GM19395 (cell line): ENCODE data around the gene FRAS1.
A peak's percentile ranks its signal among the peaks of the same experiment; 100 is the strongest.
"Not testable (repeated sequence)": the region's sequence is repeated elsewhere in the genome, so short reads cannot be mapped to it uniquely, and the experiment has no call there.

ENCODE experiments used
- ATAC-seq: cut with Tn5 transposase; IDR thresholded peaks from one replicate; pipeline ENCODE4 v1.9.1; 2021; ENCODE audit warnings: mild to moderate bottlenecking, moderate library complexity; ENCODE audit not compliant: unreplicated experiment

FRAS1 gene

DNA sequence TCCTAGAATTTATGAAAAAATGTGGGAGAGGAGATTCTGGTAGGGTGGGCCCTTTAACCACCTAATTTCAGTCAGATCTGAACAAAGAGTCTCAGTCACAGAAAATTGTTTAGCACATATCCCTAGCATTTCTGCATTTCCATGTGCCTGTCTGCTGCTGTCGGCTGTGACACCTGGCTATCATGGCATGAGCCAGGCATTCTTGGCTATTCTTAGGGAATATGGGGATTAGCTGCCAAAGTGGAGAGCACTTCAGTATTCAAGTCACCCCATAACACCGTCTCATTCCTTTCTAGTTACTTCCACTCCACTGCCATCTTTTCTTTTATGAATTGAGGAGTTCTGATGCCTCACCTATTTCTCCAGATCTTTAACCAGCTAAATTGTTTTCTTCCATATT lies 211.5 kb downstream of the FRAS1 start:
- no peak for ATAC-seq

DNA sequence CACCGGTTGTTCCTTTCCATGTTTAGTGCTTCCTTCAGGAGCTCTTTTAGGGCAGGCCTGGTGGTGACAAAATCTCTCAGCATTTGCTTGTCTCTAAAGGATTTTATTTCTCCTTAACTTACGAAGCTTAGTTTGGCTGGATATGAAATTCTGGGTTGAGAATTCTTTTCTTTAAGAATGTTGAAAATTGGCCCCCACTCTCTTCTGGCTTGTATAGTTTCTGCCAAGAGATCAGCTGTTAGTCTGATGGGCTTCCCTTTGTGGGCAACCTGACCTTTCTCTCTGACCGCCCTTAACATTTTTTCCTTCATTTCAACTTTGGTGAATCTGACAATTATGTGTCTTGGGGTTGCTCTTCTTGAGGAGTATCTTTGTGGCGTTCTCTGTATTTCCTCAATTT lies 218.3 kb downstream of the FRAS1 start:
- ATAC-seq: not testable (repeated sequence)

DNA sequence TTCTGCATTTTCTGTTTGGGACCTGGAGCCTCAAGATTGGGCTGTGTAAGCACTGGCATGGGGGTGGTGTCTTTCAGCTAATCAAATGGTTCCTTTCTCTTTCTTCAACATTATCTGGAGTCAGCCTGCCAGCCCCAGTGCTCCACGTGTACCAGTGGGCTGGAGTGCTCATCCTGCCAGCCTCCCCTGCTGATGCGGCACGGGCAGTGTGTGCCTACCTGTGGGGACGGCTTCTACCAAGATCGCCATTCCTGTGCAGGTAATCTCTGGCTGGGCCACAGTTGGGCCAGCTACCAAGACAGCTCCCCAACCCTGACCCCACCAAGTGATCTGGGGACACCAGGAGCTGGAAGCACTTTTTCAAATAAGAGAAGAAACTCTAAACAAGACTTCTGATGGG lies 229.2 kb downstream of the FRAS1 start:
- ATAC-seq: no peak

DNA sequence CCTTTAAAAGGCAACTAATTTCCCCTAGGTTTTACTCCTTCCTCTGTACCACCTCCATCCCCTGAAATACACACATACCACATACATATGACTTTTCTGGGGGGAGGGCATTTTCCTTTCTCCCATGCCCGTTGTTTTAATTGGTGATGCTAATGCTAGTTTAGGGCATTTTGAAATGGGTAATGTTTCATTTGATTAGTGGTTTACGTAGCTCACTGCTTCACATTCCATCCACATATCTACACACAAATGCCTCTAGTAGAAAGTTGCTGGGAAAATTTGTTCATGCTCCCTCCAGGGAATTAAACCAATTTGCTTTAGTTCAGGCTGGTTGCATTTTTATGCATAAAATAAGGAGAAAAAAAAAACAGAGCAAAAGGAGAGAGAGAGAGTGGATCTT lies 231.2 kb downstream of the FRAS1 start:
- ATAC-seq: no peak

DNA sequence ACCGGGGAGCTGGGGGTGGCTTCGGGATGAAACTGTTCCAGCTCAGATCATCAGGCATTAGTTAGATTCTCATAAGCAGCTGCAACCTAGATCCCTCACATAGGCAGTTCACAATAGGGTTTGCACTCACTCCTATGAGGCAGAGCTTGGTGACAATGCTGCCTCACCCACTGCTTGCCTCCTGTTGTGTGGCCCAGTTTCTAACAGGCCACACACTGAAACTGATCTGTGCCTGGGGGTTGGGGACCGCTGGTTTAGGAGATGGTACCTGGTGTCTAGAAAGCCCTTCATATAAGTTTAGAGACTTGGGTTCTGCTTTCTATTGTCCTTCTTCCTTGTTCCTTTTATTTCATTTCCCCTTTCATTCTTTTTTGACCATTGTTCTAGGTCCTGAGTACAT lies 234.2 kb downstream of the FRAS1 start:
- no peak for ATAC-seq

DNA sequence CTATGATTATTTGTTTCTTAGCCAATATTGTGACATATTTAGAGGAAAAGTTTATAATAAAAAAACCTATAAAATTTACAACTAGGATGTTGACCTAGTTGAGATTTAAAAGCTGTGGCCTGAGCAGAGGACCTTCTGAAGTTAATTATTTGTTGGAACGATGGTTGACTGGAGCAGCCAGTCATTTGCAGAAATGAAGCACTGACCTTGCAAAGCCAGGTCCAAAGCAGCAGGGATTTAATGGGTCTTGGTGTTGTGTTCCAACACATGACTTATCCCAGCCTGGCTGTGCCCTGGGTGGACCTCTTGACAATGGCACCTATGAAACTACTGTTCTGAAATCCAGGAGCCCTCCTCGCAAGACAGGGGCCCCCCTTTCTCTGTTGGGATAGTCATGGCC lies 235.2 kb downstream of the FRAS1 start:
- ATAC-seq: no peak

DNA sequence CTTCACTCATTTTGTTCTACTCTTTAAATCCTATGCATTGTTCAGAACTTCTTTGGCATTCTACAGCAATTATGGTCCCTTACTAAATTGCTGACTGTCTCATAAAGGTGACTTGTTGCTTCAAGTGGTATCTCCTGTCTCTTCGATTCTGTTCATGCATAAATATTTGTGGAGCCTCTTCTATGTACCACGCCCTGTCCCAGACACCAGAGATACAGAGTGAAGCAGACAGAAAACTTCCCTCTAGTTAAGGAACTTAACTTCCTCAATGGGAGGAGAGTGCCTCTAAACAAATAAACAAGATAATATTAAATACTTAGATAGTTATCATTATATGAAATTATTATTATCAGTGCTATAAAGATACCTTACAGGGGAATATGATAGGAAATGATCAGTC lies 235.7 kb downstream of the FRAS1 start:
- ATAC-seq: no peak

DNA sequence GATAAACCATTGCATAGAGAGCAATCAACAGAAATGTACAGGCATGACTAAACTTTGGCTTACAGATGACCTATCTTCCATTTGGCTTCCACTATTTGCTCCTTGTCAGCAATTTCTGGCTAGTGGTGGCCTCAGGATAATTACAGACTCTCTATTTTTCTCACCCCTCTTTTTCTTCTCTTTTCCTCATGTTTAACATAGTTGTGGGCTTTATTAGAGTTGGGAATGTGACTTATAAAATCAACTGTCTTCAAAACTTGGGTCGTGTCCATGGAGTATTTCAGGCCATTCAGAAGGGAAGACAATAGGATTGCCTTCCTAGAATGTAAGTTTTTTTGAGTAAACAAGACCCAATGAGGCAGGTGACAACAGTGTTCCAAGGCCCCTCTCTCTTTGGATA lies 236.2 kb downstream of the FRAS1 start:
- ATAC-seq: no peak

DNA sequence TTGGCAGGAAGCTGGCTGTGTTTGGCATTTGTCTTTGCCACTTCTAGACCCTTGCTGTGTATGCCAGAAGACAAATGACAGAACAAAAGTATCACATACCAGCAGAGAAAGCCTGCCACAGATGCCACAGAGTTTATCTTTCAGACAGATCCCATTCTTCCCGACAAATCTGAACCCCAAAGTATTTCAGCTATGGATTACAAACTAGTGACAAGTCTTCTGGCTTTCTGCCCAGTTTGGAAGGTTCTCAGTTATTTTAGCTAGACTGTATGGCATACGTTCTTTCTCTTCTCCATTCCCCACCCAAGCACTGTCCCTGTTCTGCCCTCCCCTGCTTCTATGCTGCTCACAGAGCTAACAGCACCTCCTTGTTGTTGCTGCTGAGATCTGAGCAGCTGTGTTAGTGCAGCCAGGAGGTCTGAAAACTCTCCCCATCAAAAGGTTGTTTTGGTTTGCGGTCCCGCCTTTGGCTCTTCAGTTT lies 236.7 kb downstream of the FRAS1 start:
- no peak for ATAC-seq

DNA sequence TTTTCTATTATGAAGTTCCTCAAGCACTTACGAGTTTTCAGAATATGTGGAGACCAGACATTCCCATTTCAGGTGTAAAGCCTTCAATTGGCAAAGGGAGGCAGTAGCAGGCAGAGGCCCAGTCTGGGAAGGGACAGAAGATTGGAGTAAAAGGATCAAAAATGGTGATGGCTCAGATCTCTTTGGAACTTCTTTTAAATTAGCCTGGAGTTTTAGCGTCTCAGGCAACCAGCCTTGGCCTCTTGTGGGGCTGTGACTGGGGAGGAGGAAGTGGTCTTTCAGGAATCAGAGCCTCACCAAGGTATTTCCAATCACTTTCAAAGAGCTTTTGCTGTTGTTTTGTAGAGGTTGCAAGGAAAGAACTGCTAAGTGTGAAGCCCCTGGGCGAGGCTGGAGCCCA lies 239.1 kb downstream of the FRAS1 start:
- ATAC-seq: no peak

DNA sequence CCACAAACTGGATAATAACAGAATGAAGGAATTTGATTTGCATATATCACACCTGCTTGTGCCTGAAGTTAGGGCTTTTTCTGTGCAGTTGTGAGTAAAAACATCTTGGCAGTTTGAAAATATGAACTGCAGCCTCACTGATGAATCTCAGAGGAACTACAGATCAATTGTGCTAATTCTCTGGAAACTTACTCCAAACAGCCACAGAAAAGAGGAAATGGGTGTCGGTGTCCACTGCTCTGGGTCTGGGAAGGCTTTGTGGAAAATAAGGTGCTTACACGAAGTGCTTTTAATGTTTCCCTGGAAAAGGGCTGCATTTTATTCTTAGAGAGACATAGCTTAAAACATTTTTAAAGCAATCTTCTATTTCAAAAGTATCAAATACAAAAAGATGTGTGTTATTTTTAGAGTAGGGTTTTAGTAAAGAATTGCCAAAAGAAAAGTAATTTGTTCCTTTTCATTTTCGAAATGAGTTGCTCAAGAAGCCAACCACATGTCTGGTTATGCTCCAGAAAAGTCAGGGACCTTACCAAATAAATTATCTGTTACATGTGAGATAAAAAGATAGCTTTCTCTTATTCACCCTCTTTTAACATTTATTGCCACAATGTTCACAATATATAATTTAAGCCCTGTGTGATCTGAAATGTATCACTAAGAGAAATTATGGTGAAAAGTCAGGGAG lies 240.1 kb downstream of the FRAS1 start:
- peak; percentile 67 for ATAC-seq

DNA sequence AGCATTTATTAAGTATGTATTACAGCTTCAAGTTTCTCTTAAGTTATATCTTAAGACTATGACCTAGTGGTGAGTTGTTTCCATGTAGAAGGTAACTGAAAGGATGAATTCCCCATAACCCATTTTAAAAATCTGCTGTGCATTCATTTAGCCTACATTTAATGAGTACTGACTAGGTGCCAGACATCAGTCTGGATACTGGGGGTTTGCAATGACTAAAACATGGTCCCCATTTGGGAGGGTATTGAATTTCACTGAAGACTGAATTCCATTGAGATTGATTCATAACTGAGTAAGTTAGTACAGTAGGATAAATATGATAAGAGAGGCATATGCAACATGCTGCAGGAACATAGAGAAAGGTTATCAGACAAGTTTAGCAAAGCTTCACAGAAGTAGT lies 241.5 kb downstream of the FRAS1 start:
- no peak for ATAC-seq

DNA sequence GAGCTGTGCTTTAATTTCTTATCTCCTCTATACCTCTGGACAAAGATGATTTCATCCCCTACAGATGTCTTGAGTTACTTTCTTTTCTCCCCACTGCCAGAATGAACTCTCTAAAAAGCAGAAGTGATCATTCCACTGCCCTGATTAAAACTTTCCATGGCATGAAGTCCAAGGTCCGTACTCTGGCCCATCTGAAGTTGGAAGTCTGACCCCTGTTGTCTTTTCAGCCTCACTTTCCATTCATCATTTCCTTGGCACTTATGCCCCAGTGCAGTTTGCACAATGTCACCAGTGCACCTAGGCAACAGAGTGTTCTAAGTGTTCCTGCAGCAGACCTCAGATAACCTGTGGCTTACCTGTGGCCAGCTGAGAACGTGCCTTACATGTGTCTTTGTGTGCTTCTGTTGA lies 242.4 kb downstream of the FRAS1 start:
- ATAC-seq: peak; percentile 53

DNA sequence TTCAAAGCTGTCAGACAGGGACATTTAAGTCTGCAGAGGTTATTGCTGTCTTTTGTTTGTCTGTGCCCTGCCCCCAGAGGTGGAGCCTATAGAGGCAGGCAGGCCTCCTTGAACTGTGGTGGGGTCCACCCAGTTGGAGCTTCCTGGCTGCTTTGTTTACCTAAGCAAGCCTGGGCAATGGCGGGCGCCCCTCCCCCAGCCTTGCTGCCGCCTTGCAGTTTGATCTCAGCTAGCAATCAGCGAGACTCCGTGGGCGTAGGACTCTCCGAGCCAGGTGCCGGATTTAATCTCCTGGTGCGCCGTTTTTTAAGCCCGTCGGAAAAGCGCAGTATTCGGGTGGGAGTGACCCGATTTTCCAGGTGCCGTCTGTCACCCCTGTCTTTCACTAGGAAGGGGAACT lies 250.1 kb downstream of the FRAS1 start:
- not testable (repeated sequence) for ATAC-seq

DNA sequence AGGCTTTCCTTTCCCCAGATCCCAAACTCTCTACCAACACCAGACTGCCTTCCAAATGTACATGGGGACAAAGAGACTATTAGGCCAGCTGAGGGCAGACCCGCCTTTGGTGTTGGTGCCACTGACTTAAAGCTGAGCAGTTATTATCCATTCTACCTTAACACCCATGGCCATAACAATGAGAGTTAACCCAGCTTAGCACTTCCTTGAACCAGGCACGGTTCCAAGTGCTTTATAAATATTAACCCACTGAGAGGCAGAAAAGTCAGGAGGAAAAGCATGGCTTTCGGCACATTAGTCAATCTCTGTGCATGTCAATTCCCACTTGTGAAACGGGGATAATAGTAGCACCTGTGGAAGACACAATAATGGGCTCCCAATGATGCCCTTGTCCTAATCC lies 251.4 kb downstream of the FRAS1 start:
- ATAC-seq: no peak

DNA sequence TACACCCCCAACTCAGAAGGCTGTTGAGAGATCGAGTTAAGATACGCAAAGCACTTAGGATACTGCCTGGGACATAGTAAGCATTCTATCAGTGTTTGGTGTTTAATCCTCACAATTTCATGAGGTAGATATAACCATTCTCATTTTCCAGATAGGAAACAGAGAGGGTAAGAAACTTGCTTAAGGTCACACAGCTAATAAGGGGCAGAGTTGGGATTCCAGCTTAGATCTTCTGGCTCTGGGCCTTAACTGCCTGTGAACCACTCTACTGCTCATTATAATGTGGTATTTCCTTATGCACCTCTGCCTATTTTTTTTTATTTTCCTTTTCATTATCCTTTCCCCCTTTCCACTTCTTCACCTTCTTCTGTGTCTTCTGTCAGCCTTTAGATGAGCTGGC lies 252.2 kb downstream of the FRAS1 start:
- no peak for ATAC-seq

DNA sequence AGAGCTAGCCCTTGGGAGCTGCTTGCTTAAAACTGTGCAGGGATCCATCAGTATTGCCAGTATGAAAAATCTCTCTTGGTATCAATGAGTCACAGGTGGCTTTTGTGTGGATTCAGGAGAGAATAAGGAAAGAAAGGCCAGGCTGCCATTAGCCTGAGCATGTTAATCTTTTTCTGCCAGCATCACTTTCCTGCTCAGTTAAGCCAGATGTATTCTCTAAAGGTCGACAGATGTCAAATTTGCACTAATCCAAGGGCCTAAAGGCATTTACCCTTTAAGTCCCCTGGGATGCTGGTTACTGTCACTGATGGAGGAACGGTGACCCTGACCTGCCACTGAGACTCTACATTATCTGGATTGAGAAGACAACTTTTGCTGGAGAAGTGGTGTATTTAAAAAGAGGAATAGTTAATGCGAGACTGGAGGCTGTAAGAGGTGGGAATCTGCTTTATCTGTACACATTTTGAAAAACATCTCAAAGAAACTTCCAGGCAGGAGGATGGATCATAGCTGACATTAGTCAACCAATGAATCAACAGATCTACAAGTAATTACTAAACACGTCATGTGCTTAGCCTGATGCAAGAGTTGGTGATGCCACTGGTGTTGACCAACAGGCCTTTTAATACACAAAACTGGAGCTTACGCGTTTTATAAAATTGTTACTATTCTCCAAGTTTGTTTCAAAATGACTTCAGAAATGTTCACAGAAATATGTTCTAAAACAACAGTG lies 253.1 kb downstream of the FRAS1 start:
- no peak for ATAC-seq

DNA sequence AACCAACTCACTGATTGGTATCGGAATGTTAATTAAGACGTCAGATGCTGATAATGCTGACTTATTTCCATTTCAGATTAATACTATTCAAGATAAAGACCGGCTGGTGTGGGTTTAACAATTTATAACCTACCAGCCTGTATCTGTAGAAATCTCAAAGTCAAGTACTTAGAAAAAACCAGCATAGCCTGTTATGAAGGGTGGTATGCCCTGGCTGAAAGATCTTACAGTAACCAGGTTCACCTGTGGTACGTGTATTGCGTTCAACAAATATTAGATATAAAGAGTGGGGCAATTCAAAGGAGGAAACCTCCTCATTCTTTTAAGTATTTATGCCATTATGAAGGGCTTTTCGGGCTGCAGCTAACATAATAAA lies 253.6 kb downstream of the FRAS1 start:
- ATAC-seq: no peak

DNA sequence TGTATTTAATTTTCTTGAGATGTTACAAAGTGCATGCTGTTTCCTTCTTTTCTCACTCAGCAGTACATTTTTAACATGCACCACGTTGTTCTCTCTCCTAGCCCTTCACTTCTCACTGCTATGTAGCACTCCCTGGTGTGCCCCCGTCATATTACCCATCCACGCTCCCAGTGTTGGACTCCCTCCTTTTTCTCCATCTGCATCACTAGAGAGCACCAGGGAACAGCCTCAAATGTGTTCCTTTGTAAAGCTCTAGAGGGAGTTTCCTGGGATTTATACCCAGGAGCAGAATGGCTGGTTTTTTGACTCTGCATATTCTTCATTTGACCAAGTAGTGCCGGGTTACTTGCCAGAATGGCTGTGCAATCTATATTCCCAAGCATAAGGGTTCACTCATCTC lies 254.2 kb downstream of the FRAS1 start:
- no peak for ATAC-seq

DNA sequence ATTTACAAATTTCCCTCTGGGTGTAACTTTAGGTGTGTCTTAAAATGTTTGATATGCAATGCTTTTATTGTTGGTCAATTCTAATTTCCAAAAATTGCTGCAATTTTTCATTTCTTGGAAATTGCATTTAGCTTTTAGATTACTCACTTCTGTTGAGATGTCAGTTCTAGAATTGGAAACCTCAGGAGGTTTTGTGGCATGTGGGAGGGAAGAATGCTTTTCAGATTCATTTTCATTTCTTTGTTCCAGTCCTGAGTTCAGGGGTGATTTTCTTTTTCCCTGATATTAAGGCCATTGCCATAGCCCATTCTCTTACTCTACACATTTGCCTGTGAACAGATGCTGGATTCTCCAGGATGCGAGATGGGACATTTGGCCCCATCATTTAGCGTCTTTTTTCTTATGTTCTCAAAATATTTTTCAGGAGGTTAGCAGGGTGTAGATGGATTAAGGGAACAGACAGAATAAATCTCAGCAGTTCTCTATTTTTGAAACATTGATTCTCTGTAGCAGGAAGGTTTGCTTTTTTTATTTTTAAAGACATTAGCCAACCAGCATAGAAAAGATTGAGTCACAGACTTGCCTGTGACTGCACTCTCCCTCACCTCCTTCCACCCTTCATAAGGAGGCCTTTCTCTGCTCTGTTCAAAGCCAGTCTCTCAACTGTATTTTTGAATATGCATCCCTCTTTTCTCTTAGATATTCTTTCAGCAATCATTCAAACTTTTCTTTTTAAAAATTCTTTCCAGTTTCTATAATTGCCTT lies 256.0 kb downstream of the FRAS1 start:
- peak; percentile 43 for ATAC-seq

DNA sequence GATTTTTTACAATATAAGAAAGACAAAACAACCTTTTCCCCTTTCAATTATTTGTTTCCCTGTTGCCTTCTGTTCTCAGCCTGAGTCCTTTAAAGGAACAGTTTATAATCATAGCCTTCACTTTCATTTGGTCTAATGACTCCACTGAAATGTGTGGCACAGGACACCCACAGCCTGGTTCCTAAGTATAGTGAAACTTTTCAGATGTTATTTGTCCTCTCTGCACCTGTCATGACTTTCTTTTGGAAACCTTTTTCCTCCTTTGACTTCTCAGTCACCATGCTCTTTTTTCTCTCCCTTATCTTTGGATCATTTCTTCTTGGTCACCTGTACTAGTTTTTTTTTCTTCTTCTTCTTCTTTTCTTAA lies 256.6 kb downstream of the FRAS1 start:
- ATAC-seq: peak; percentile 61

DNA sequence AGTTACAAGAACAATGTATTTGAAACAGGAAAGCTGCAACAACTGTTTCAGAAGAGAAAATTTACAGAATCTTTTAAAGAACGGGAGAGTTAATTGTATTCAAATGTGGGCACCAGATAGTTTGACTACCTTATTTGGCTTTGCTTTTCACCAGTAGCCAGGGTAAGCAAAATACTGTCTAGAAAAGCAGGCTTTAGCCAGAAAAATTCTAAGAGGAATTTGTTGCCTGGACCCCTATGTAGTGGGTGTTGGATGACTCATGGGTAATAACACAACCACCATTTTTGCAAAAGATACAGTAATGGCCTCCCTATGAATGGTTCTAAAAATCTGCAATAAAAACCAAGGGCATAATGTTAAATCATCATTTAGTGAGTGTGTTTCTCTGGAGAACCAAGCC lies 261.0 kb downstream of the FRAS1 start:
- no peak for ATAC-seq
